NT2/D1 (cell line): Measurements from ENCODE around the gene PRR20G.

Experiments used
- YY1 ChIP-seq: IDR thresholded peaks from 2 replicates; pipeline ENCODE4 v1.6.1; 2011; ENCODE audit not compliant: insufficient read length, insufficient read depth
- ZNF274 ChIP-seq: IDR thresholded peaks from 2 replicates; pipeline ENCODE4 v1.6.1; 2011; ENCODE audit warnings: mild to moderate bottlenecking, low read depth, low read length

DNA sequence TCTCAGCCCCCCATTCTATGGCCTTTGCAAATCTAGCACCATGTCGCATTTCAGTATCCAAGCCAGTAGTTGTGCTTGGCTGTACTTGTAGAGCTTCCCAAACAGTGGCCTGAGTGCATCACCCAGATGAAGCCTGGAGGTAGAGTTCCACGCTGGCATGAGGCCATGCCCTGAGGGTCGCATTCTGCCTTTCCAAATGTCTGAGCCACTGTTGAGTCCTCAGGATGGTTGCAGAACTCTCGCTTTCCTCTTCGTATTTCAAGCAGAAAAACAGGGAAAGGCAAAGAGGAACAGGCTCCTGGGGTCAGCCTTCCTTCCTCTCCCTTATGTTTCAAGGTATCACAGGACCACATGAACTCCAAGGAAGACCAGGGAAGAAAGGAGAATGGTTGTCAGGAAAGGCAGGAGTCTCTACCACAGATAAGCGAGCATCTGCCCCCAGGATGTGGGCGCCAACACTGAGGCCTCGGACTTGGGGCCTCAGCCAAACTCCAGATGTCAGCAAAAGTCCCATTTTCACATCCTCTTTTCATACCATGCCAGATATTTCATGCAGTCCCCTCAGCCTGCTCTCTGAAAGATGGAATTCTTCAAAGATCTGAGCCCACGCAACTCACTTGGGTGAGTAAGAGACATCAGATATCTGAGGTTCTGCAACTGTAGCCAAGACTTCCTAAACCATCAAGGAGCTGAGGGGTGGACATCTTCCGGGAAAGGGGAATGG is 19.4 kb upstream of the PRR20G start:
- no peak for TF ChIP-seq YY1
- TF ChIP-seq ZNF274 = no peak
